ENCODE measurements around the gene DCLK1.

DCLK1 gene

DNA sequence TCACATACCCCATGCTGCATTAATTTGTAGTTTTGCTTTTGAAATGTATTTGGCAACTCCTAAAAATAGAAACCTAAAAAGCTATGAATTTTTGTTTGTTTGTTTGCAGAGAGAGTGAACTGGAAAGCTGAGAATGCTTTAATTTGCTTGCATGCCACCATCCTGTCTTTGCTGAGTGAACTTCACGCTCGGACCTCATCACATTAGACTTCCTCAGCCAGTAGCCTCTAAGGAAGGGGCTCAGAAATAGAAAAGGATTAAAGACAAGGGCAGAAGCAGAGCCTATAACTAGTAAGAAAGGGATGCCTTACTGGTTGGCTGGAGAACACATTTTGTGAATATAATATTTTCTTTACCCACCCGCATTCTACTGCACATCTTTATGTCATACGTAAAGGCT, 275.1 kb downstream of the DCLK1 start:
- no peak for DNase-seq

GRCh38 chr13:35855531-35856019, 275.6 kb downstream of the DCLK1 start:
- no peak for DNase-seq

GRCh38 chr13:35854286-35854685, 276.9 kb downstream of the DCLK1 start:
- DNase-seq = no peak

GRCh38 chr13:35851881-35852280, 279.3 kb downstream of the DCLK1 start:
- DNase-seq = no peak

GRCh38 chr13:35851356-35851755, 279.8 kb downstream of the DCLK1 start:
- no peak for DNase-seq

DNA sequence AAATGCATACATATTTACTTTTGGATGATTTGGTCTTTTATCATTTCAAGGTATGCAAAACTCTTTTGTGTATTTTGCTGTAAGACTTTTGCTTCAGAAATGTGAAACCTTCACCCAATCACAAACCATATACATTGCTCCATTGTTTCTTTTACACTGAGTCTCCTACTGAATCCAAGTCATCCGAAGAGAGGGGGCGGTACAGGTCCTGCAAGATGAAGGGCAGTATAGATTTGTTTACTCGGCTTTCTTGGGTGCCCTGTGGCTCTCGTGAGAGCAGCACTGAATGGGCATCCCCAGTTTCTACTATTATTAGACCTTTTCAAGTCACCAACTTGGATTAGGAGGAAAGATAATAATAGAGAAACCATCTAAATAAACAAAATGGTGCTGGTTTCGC, 280.6 kb downstream of the DCLK1 start:
- DNase-seq = no peak

DNA sequence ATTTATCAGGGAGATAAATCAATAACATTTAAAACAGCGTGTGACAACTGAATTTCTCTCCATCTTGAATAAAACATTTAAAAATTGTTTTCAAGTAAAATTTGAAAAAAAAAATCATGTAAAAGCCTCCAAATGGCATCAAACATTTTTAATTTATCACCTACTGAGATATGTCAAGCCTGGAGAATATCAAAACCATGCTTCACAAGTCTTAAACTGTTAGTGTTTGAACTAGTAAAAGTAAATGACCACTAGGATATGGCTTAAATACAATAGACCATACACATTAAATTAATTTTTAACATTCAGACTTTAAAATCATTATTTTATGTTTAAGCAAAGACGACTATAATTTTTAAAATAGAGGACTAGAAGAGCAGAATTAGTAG, 281.9 kb downstream of the DCLK1 start:
- no peak for DNase-seq

DNA sequence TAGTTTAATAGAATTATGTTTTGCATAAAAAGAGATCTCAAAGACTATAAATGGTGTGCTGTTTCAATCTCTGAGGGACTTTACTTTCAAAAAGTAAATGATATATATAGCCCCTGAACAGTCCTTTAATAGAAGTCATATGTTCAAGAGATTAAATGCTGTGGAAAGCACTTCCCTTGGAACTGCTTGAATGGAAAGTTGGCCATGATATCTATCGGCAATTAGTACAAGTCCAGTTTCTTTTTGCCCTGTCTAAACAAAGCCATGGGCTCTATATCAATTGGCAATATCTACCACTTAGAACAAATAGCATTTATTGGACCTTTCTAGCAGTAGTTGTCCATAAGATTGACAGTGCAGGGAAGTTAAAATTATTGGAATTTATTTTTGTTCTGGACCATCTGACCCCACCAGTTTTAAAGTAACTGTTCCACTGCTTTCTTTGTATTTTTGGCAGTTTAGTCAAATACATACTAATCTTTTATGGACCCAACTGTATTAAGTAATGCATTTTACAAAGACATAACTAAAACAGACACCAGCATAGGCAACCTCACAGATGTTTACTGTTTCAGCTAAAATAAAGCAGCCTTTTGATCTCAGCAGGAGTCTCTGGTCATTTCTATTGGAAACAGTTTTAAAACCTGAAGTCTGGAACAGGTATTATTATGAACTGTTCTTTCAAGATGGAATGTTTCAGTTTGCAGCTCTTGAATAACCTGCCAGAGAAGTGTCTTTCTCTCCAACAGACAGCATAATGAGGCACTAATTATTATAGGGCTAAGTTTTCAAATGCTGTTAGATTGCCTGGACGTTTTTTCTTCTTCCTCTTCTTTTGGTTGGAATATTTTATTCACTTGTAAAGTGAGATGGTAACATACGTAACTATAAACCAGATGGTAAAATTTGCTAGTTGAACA, 282.6 kb downstream of the DCLK1 start:
- peak; percentile 55 for DNase-seq

- DNase-seq = no peak
These were observed 287.9 kb downstream of the DCLK1 start for GRCh38 chr13:35843272-35843671.

GRCh38 chr13:35841060-35841521, 290.1 kb downstream of the DCLK1 start:
- DNase-seq = no peak

- DNase-seq = no peak
These were observed 291.4 kb downstream of the DCLK1 start for GRCh38 chr13:35839806-35840205.

DNA sequence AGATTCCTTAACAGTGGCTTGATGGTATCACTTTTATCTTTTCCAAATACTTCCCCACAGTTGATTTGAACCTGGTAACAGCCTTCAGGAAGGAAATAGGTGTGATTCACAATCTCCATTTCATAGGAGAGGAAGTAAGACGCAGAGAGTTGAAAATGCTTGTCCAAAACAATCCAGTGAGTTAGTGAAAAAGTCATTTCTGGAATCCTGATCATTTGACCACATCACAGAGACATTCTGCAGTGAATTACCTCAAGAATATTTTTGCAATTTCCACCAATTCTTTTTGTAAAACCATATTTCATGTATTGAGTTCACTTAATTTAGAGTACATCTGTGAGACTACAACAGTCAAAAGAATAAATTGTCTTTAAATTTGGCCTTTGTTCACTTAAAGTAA, 292.8 kb downstream of the DCLK1 start:
- DNase-seq = no peak

DNA sequence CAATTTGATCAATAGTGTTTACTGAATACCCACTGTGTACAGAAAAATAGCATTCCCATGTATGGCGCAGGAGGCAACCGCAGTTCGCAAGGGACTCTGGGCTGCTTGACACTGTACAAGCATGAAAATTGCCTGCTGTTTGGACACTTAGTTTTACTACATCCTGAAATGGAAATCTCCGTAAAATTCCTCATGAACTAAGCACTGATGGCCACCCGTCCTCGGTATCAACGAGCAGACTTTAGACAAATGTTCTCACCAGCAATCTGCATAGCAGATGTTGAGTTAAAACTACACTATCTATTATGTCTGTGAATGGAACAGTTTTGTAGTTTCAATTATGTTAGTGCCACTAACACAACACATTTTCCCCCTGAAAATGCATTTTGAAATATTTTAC, 294.7 kb downstream of the DCLK1 start:
- no peak for DNase-seq

GRCh38 chr13:35835989-35836388, 295.2 kb downstream of the DCLK1 start:
- no peak for DNase-seq

DNA sequence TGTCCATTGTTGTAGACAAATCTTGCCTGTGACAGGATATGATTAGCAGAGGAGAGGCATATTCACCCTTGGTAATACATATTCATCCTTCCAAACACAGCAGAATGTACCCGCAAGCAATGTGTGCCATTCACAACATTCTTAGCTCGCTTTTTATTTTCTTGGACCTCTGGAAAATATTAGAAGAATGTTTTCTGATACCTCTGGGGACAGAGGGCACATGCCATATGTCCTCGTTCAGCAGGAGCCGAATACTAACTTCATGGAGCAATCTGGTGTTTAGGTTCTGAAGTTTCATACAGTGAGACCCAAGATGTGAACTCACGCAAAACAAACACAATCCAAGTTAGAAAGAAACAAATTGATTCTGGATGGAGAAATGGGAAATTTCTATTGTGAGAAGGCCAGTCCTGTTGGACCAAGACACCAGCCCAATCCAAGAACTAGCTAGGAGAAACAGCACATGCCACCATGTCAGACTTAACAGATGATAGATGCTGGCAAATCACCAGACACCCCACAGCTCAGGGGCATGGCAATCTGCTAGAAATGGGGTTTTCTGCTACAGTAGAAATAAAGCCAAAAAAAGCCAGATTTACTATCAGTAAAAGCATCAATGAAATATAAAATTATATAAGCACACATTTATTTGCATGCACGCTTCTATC, 297.4 kb downstream of the DCLK1 start:
- no peak for DNase-seq

GRCh38 chr13:35833031-35833430, 298.2 kb downstream of the DCLK1 start:
- DNase-seq = no peak

DNA sequence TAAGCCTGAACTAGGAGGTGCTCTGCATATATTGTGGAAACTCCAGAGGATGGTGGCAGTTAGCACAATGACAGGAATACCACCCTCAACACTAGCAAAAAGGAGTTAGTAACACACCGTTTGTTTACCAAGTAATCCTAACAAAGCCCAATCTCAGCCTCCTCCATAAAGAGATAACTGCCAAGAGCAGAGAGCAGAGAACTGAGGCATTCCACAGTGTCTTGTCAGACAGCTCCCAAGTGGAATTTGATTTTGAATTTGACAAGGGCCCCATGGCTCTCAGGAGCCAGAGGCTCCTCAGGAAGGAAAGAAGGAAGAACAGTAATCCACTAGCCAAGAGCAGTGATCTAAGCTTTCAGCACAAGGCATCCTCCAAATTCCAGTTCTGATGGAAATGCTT, 298.6 kb downstream of the DCLK1 start:
- DNase-seq = no peak

DNA sequence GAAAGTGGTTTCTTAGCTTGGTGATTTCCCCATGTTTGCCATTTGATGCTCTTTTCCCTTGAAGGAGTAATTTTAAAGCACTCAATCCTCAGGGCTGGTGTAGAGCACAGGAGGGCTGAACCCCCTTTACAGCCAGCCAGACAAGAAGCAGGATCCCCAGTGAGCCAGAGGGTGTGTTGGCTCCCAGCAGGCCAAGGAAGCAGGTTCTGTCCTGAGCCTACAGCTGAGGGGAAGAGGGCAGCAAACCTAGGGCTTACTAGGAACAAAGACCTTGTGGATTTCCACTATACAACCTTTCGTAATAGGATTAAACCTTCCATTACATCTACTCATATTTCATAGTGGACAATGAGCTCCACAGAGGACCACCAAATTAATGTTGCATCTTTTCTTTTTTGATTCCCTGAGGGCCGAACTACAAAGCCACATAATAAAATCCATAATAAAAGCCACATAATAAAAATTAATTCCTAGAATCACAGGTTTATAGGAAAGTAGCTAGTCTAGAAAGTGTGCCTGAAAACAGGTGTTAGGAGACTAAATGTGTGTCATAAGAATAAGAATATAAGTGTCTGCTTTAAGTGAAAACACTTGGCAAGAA, 300.2 kb downstream of the DCLK1 start:
- DNase-seq = no peak

GRCh38 chr13:35826626-35827254, 304.4 kb downstream of the DCLK1 start:
- no peak for DNase-seq

DNA sequence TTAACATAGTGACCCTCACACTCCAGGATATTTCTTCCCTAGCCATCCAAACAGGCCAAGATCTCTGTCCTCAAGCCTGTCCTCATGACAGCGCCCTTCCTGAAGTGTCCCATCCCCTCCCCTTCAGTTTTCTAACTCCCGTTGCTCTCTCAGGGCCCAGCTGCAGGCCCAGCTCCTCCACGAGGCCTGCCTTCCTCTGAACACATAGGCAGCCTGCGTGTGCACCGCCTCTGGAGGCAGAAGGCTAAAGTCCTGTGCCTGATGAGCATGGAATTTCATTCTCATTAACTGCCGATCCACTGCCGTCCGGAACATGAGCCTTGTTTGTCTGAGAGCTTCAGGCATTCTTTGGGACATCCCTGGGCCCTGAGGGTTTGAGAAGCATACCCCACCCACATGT, 306.4 kb downstream of the DCLK1 start:
- no peak for DNase-seq

DNA sequence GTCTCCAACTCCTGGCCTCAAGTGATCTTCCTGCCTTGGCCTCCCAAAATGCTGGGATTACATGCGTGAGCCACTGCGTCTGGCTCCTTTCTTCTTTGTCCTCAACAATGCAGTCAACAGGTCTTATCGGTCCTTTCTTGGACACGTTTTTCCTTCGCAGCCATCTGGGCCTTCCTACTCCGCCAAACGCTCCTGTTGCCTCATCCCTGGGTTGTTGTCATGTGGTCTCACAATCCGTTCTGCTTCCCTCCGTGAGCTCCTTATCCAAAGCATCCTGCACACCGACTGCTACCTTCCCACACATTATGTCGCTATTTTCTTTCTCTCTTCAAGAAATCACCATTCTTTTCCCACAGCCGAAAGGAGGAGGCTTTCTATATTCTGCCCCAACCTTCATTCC, 306.8 kb downstream of the DCLK1 start:
- no peak for DNase-seq

GRCh38 chr13:35822666-35823065, 308.5 kb downstream of the DCLK1 start:
- no peak for DNase-seq

DNA sequence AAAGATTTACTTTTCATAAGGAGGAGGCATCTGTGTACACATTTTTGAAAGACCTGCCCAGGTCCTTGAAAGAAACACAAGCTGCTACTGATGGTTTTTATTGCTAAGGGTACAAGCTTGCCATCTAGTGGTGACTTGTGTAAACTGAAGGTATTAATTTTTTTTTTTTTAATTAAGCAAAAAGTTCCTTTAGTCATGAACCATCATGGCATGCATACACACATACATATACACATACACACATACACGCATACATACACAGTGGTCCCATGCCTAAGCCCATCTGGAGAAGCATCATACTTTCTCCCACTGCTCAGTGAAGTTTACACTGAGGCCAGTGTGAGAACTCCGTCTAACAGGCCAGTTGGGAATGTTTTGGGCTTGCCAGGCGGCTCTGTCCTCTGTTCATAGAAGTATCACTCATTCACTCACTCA, 312.5 kb downstream of the DCLK1 start:
- DNase-seq = no peak

Measured in femur (tissue), 1 donor.